Endothelial cell of umbilical vein (primary cell): ENCODE measurements around the gene TCP11. TPM values are rescaled to one million over a fixed set of nuclear protein-coding genes. Genes with fewer than 3 reads are reported as not detected.

Source experiments
- BruUV-seq: library from RNA; stranded (reverse); fragments of 400-500 nt; replicated peaks from 2 replicates; lab custom pipeline; 2021; lab: Mats Ljungman, UMichigan
- CTCF ChIA-PET: fragments of 300-600, 350-600 bp; sonication (Branson Sonifier 250); formaldehyde crosslinking; loops from one replicate; lab custom pipeline; 2021; ENCODE audit warnings: antibody characterized with exemption, inconsistent platforms; lab: Charles Lee
- POLR2A ChIA-PET: fragments of 300-600, 350-600 bp; sonication (Branson Sonifier 250); formaldehyde crosslinking; loops from one replicate; lab custom pipeline; 2021; ENCODE audit warnings: antibody characterized with exemption, inconsistent platforms; lab: Charles Lee
- DNase-seq: peaks from one replicate; pipeline ENCODE4 v3.0.0-alpha.2; 2011; ENCODE audit warnings: low read depth, low spot score
- FAIRE-seq: peaks from 2 replicates; lab custom pipeline; 2011; peaks lifted over from hg19 to GRCh38; lab: Jason Lieb, UNC
- H2AFZ ChIP-seq: 2 replicates; pipeline ENCODE4 v1.6.0; 2012; ENCODE audit warnings: low read depth, low read length, control low read depth, inconsistent platforms
- H3K27ac ChIP-seq: 2 replicates; pipeline ENCODE4 v1.5.1; 2011; ENCODE audit warnings: low read depth, mild to moderate bottlenecking, control low read depth, low read length, moderate library complexity; ENCODE audit not compliant: insufficient read depth
- H3K27me3 ChIP-seq, 2 experiments: 2 replicates each; pipeline versions ENCODE4 v1.6.0 to v1.6.1; 2011; ENCODE audit warnings: low read length in 2 of 2, mixed read lengths in 1 of 2; ENCODE audit not compliant: control insufficient read depth in 2 of 2, insufficient read depth in 2 of 2
- H3K36me3 ChIP-seq, 2 experiments: 2 replicates in 1 of 2; 3 replicates in 1 of 2; pipeline ENCODE4 v1.5.1; 2011; ENCODE audit warnings: low read length in 2 of 2, mild to moderate bottlenecking in 1 of 2, moderate library complexity in 1 of 2; ENCODE audit not compliant: control insufficient read depth in 2 of 2, insufficient read depth in 2 of 2; ENCODE audit errors: extremely low read depth in 1 of 2
- H3K4me1 ChIP-seq: 3 replicates; pipeline ENCODE4 v1.5.1; 2011; ENCODE audit warnings: mild to moderate bottlenecking, low read length; ENCODE audit not compliant: control insufficient read depth, insufficient read depth; ENCODE audit errors: extremely low read depth
- H3K4me2 ChIP-seq: 2 replicates; pipeline ENCODE4 v1.6.1; 2011; ENCODE audit warnings: low read length, control low read depth, mixed read lengths; ENCODE audit not compliant: insufficient read depth
- H3K4me3 ChIP-seq, 3 experiments: fragments of 200-600 bp in 1 of 3; sonication (generic), shearing (Covaris generic) in 1 of 3; replicated peaks in 1 of 3; 2 replicates each; pipeline ENCODE4 v1.5.1; 2011 to 2016; ENCODE audit warnings: control low read depth in 3 of 3, low read length in 3 of 3, mild to moderate bottlenecking in 2 of 3, inconsistent platforms in 1 of 3, low read depth in 1 of 3, moderate library complexity in 1 of 3; ENCODE audit not compliant: insufficient read depth in 1 of 3
- H3K79me2 ChIP-seq: 2 replicates; pipeline ENCODE4 v1.6.0; 2012; ENCODE audit warnings: low read length, inconsistent platforms; ENCODE audit not compliant: control insufficient read depth, insufficient read depth
- H3K9ac ChIP-seq: replicated peaks from 2 replicates; pipeline ENCODE3; 2011; ENCODE audit warnings: low read length, control low read depth; ENCODE audit not compliant: insufficient read depth; ENCODE audit errors: extremely low read depth
- H3K9me1 ChIP-seq: replicated peaks from 3 replicates; pipeline ENCODE4 v1.6.0; 2011; ENCODE audit warnings: mild to moderate bottlenecking, low read length; ENCODE audit not compliant: control insufficient read depth, insufficient read depth; ENCODE audit errors: extremely low read depth
- H3K9me3 ChIP-seq: replicated peaks from 2 replicates; pipeline ENCODE4 v1.5.1; 2012; ENCODE audit warnings: low read length, inconsistent platforms; ENCODE audit not compliant: control insufficient read depth, insufficient read depth
- H4K20me1 ChIP-seq: replicated peaks from 2 replicates; pipeline ENCODE3; 2011; ENCODE audit warnings: mild to moderate bottlenecking, low read length; ENCODE audit not compliant: control insufficient read depth, insufficient read depth; ENCODE audit errors: extremely low read depth
- EZH2 ChIP-seq: IDR thresholded peaks from 2 replicates; pipeline ENCODE4 v1.6.1; 2012; ENCODE audit warnings: borderline replicate concordance, low read depth, mild to moderate bottlenecking, moderate library complexity, low read length, inconsistent platforms; ENCODE audit not compliant: severe bottlenecking
- FOS ChIP-seq: IDR thresholded peaks from 2 replicates; pipeline ENCODE4 v1.6.1; 2011; ENCODE audit warnings: mild to moderate bottlenecking, low read length, moderate library complexity, borderline replicate concordance; ENCODE audit not compliant: insufficient read depth
- GATA2 ChIP-seq: IDR thresholded peaks from 2 replicates; pipeline ENCODE4 v1.7.0; 2011; ENCODE audit warnings: low read depth, mild to moderate bottlenecking, moderate library complexity, mixed read lengths, low read length; ENCODE audit not compliant: insufficient read length, insufficient read depth
- JUN ChIP-seq: IDR thresholded peaks from 2 replicates; pipeline ENCODE4 v1.6.1; 2011; ENCODE audit warnings: borderline replicate concordance, low read depth; ENCODE audit not compliant: insufficient read length, insufficient read depth
- MAX ChIP-seq: IDR thresholded peaks from 2 replicates; pipeline ENCODE4 v1.6.1; 2011; ENCODE audit not compliant: insufficient read depth, insufficient read length
- MYC ChIP-seq: IDR thresholded peaks from one replicate; pipeline ENCODE4 v1.6.1; 2011; ENCODE audit warnings: mild to moderate bottlenecking, low read depth, low read length
- POLR2A ChIP-seq: IDR thresholded peaks from 2 replicates; pipeline ENCODE4 v1.6.1; 2012; ENCODE audit warnings: low read depth, mild to moderate bottlenecking, control low read depth, low read length
- POLR2AphosphoS5 ChIP-seq: IDR thresholded peaks from 2 replicates; pipeline ENCODE4 v1.6.1; 2012; ENCODE audit warnings: low read depth, mild to moderate bottlenecking, control low read depth, low read length, moderate library complexity; ENCODE audit not compliant: insufficient read depth
- dilution Hi-C: fragments of 300-500 bp; cut with MboI; formaldehyde crosslinking; loops from one replicate; pipeline ENCODE4 v1.15.0; 2019; ENCODE audit warnings: low sequenced_read_pairs; ENCODE audit not compliant: extremely low pct_ligation_motif_present
- intact Hi-C: fragments of 100-400 bp; cut with micrococcal nuclease; formaldehyde crosslinking; loops from one replicate; pipeline ENCODE4 v1.10.0; 2022
- polyA plus RNA-seq, 4 experiments: library from polyadenylated mRNA; depleted of rRNA in 3 of 4; stranded (reverse) in 3 of 4; unstranded in 1 of 4; fragments of >200 nt; gene quantifications; 2 replicates each; pipeline versions ENCODE4 v1.2.1 to v1.2.3, GENCODE V29; 2011 to 2012; ENCODE audit warnings: missing spikeins in 1 of 4
- total RNA-seq: library from RNA; stranded (reverse); gene quantifications from 2 replicates; pipeline ENCODE4 v1.2.3, GENCODE V29; 2021
- TF ChIP-seq, protein P1 (sequence below), 2 donors: IDR thresholded peaks; 1 replicate in 1 of 2; 2 replicates in 1 of 2; pipeline ENCODE4 v1.5.1; 2011; ENCODE audit warnings: low read length in 2 of 2, mild to moderate bottlenecking in 2 of 2, moderate library complexity in 2 of 2, control low read depth in 1 of 2, inconsistent platforms in 1 of 2, low read depth in 1 of 2; ENCODE audit not compliant: insufficient read depth in 1 of 2; ENCODE audit errors: extremely low read depth in 1 of 2

The TCP11 gene
- total and polyA plus RNA-seq, 2 donors (not counting 3 experiments of a cell fraction or from before 2014, with no cell fraction given) = 0.18 TPM; not detected in 1

GRCh38 chr6:35174088-35174434 is 32.9 kb upstream of the TCP11 start:
- H3K36me3 ChIP-seq = no peaks in the 10 kb centered on the region
- H3K79me2 ChIP-seq = no peaks in the 10 kb centered on the region
- H3K4me1 ChIP-seq = no peaks in the 10 kb centered on the region
- no TSS peak for BruUV-seq
- peaks cover 2 to 3% of the 10 kb centered on the region in 2 experiments for H3K27me3 ChIP-seq
- CTCF ChIA-PET = interaction anchor here (1.2 kb wide), 1 partner anchor 18 kb away, joined by 3 read pairs; no protein-coding TSS in a partner anchor
- intact Hi-C loops (no loop called here), dilution Hi-C loops (no loop called here)
- TF ChIP-seq EZH2 (no peak), POLR2A (no peak), GATA2 (no peak), JUN (no peak), POLR2AphosphoS5 (no peak), MAX (no peak), FOS (no peak), MYC (no peak)
- TF ChIP-seq, protein P1, sequence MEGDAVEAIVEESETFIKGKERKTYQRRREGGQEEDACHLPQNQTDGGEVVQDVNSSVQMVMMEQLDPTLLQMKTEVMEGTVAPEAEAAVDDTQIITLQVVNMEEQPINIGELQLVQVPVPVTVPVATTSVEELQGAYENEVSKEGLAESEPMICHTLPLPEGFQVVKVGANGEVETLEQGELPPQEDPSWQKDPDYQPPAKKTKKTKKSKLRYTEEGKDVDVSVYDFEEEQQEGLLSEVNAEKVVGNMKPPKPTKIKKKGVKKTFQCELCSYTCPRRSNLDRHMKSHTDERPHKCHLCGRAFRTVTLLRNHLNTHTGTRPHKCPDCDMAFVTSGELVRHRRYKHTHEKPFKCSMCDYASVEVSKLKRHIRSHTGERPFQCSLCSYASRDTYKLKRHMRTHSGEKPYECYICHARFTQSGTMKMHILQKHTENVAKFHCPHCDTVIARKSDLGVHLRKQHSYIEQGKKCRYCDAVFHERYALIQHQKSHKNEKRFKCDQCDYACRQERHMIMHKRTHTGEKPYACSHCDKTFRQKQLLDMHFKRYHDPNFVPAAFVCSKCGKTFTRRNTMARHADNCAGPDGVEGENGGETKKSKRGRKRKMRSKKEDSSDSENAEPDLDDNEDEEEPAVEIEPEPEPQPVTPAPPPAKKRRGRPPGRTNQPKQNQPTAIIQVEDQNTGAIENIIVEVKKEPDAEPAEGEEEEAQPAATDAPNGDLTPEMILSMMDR (IDR thresholded peaks at IDR 0.05; ENCODE audit: extremely low read depth in 1 of 2, insufficient read depth in 1 of 2, low read depth in 1 of 2, low read length in 2 of 2) = no peak
- POLR2A ChIA-PET = no interaction called here
- no peak overlapping the region for H3K4me2 ChIP-seq
- no peak overlapping the region for H2AFZ ChIP-seq
- no peaks in the 10 kb centered on the region for H4K20me1 ChIP-seq
- H3K9me3 ChIP-seq = no peaks in the 10 kb centered on the region
- no peak overlapping the region for H3K9ac ChIP-seq
- H3K27ac ChIP-seq = no peak overlapping the region
- no peak for FAIRE-seq
- H3K4me3 ChIP-seq = no peak overlapping the region
- DNase-seq = no peak
- no peaks in the 10 kb centered on the region for H3K9me1 ChIP-seq
